GM21390 (cell line): ENCODE measurements around the gene ERBB2.
"Not testable (repeated sequence)": the region's sequence is repeated elsewhere in the genome, so short reads cannot be mapped to it uniquely, and the experiment has no call there.

Experiments used
- ATAC-seq: cut with Tn5 transposase; IDR thresholded peaks from one replicate; pipeline ENCODE4 v1.9.1; 2021; ENCODE audit not compliant: unreplicated experiment

Gene ERBB2

GRCh38 chr17:39722965-39723848 is 23.3 kb downstream of the ERBB2 start:
- no peak for ATAC-seq

GRCh38 chr17:39724731-39725130 is 24.9 kb downstream of the ERBB2 start:
- ATAC-seq, result no peak

GRCh38 chr17:39725923-39726322 is 26.1 kb downstream of the ERBB2 start:
- ATAC-seq, result not testable (repeated sequence)

GRCh38 chr17:39726617-39727016 is 26.8 kb downstream of the ERBB2 start:
- no peak for ATAC-seq

- ATAC-seq, result no peak
Observed at GRCh38 chr17:39727556-39727955, 27.7 kb downstream of the ERBB2 start.

- no peak for ATAC-seq
Observed at GRCh38 chr17:39729280-39729851, 29.5 kb downstream of the ERBB2 start.

- ATAC-seq, result peak; percentile 83
Observed at GRCh38 chr17:39730095-39730921, 30.4 kb downstream of the ERBB2 start, which contains the start of gene MIEN1. Gene MIEN1 (minus strand): TSS chr17:39730532. CDS start chr17:39730495, 37 bp downstream.

GRCh38 chr17:39732586-39732985 is 32.7 kb downstream of the ERBB2 start:
- no peak for ATAC-seq

- ATAC-seq, result no peak
Observed at GRCh38 chr17:39735882-39736281, 36.0 kb downstream of the ERBB2 start.

GRCh38 chr17:39736319-39737165 is 36.7 kb downstream of the ERBB2 start:
- ATAC-seq, result no peak

GRCh38 chr17:39737206-39737759 is 37.4 kb downstream of the ERBB2 start:
- no peak for ATAC-seq

GRCh38 chr17:39737760-39738567 is 38.1 kb downstream of the ERBB2 start, which contains the start of gene GRB7:
Gene GRB7 (plus strand): TSS chr17:39737938. CDS start chr17:39742302, 4,364 bp downstream.
- no peak for ATAC-seq

- ATAC-seq, result no peak
Observed at GRCh38 chr17:39738568-39738901, 38.7 kb downstream of the ERBB2 start.

GRCh38 chr17:39738983-39739884 is 39.4 kb downstream of the ERBB2 start:
- no peak for ATAC-seq

- ATAC-seq, result no peak
Observed at GRCh38 chr17:39739885-39740356, 40.1 kb downstream of the ERBB2 start.

- no peak for ATAC-seq
Observed at GRCh38 chr17:39740357-39741111, 40.7 kb downstream of the ERBB2 start.

GRCh38 chr17:39742126-39742855 is 42.4 kb downstream of the ERBB2 start:
- no peak for ATAC-seq
